Uterus (tissue), 4 donors: Measurements from ENCODE around the gene SLC30A7. TPM values are rescaled to one million over a fixed set of nuclear protein-coding genes. Genes with fewer than 3 reads are reported as not detected.
"Not testable (repeated sequence)": the region's sequence is repeated elsewhere in the genome, so short reads cannot be mapped to it uniquely, and the experiment has no call there.

Experiments
- DNase-seq, 2 donors: peaks; one replicate each; pipeline ENCODE4 v3.0.0-alpha.2; 2019 to 2020
- H3K27ac ChIP-seq, 2 donors: fragments of 200-600 bp; sonication (generic); 1 replicate in 1 of 2; 2 replicates in 1 of 2; pipeline ENCODE4 v1.5.1; 2016 to 2018
- H3K27me3 ChIP-seq, 2 donors: fragments of 200-600 bp; sonication (generic); one replicate each; pipeline ENCODE4 v1.5.1; 2018 to 2019; ENCODE audit warnings: control low read depth in 1 of 2
- H3K36me3 ChIP-seq, 2 donors: fragments of 200-600 bp; sonication (generic); one replicate each; pipeline ENCODE4 v1.5.1; 2019; ENCODE audit warnings: control low read depth in 1 of 2
- H3K4me1 ChIP-seq, 2 donors: fragments of 200-600 bp; sonication (generic); one replicate each; pipeline ENCODE4 v1.5.1; 2018 to 2019; ENCODE audit warnings: control low read depth in 1 of 2
- H3K4me3 ChIP-seq, 2 donors: fragments of 200-600 bp; sonication (generic); 1 replicate in 1 of 2; 2 replicates in 1 of 2; pipeline ENCODE4 v1.5.1; 2018 to 2019; ENCODE audit warnings: mild to moderate bottlenecking in 1 of 2
- H3K9me3 ChIP-seq, 2 donors: fragments of 200-600 bp; sonication (generic); one replicate each; pipeline ENCODE4 v1.5.1; 2019; ENCODE audit warnings: control low read depth in 1 of 2
- CTCF ChIP-seq, 4 experiments: fragments of 200-600 bp in 2 of 4; fragments of 450-650 bp in 2 of 4; sonication (generic) in 2 of 4; IDR thresholded peaks; one replicate each; pipeline ENCODE4 v1.5.1; 2016 to 2019; ENCODE audit warnings: antibody characterized with exemption in 4 of 4, mild to moderate bottlenecking in 2 of 4, moderate library complexity in 1 of 4
- POLR2A ChIP-seq, 2 donors: fragments of 450-650 bp; IDR thresholded peaks; one replicate each; pipeline ENCODE4 v1.6.1; 2016; ENCODE audit warnings: antibody characterized with exemption in 2 of 2, mild to moderate bottlenecking in 1 of 2, moderate library complexity in 1 of 2
- intact Hi-C: fragments of 100-400 bp; cut with DNase I; formaldehyde crosslinking; loops from one replicate; pipeline ENCODE4 v1.15.1; 2023; ENCODE audit warnings: low total_unique reads
- total RNA-seq, 4 donors: library from RNA; depleted of rRNA in 3 of 4; stranded (reverse); fragments of >200 nt in 3 of 4; gene quantifications; one replicate each; pipeline versions ENCODE4 v1.1.0 to v1.2.4, GENCODE V29; 2014 to 2023
- donor health status: DM: yes; HTN: yes; CAD: no.

The SLC30A7 gene
- total RNA-seq, 4 donors from 2014 or later: 15.1 to 53.0 (median 22.8) TPM

GRCh38 chr1:100879422-100879821 lies 16.5 kb upstream of the SLC30A7 start:
- Histone ChIP-seq H3K9me3 (no peaks in the 10 kb centered on the region), H3K4me3 (no peak overlapping the region), H3K27me3 (no peaks in the 10 kb centered on the region), H3K36me3 (no peaks in the 10 kb centered on the region), H3K27ac (no peak overlapping the region), H3K4me1 (no peaks in the 10 kb centered on the region)
- no peak for TF ChIP-seq POLR2A (IDR thresholded peaks at IDR 0.05)
- no peak for TF ChIP-seq CTCF (IDR thresholded peaks at IDR 0.05)
- intact Hi-C loops: no loop called here
- no peak for DNase-seq

- no peak for DNase-seq
- no peaks in the 10 kb centered on the region for H3K4me1 ChIP-seq
- H3K4me3 ChIP-seq: no peak overlapping the region
- H3K27ac ChIP-seq: no peak overlapping the region
- TF ChIP-seq POLR2A (IDR thresholded peaks at IDR 0.05) (no peak), CTCF (IDR thresholded peaks at IDR 0.05) (no peak)
- H3K9me3 ChIP-seq: no peaks in the 10 kb centered on the region
- intact Hi-C loops: no loop called here
- no peaks in the 10 kb centered on the region for H3K36me3 ChIP-seq
- H3K27me3 ChIP-seq: no peaks in the 10 kb centered on the region
These were observed 14.2 kb upstream of the SLC30A7 start for GRCh38 chr1:100881687-100882086.

- DNase-seq: no peak
- H3K9me3 ChIP-seq: no peaks in the 10 kb centered on the region
- no peak overlapping the region for H3K4me3 ChIP-seq
- H3K4me1 ChIP-seq: no peaks in the 10 kb centered on the region
- no peaks in the 10 kb centered on the region for H3K27me3 ChIP-seq
- intact Hi-C loops: no loop called here
- H3K36me3 ChIP-seq: no peaks in the 10 kb centered on the region
- H3K27ac ChIP-seq: no peak overlapping the region
- TF ChIP-seq POLR2A (IDR thresholded peaks at IDR 0.05): no peak
- TF ChIP-seq CTCF (IDR thresholded peaks at IDR 0.05): no peak
These were observed 13.2 kb upstream of the SLC30A7 start for GRCh38 chr1:100882698-100883097.

GRCh38 chr1:100883963-100884362 lies 11.9 kb upstream of the SLC30A7 start:
- Histone ChIP-seq H3K4me3 (no peak overlapping the region), H3K27ac (no peak overlapping the region), H3K27me3 (no peaks in the 10 kb centered on the region), H3K36me3 (no peaks in the 10 kb centered on the region), H3K4me1 (no peaks in the 10 kb centered on the region), H3K9me3 (no peaks in the 10 kb centered on the region)
- DNase-seq: no peak
- TF ChIP-seq POLR2A (IDR thresholded peaks at IDR 0.05) (no peak), CTCF (IDR thresholded peaks at IDR 0.05) (no peak)
- intact Hi-C loops: no loop called here

GRCh38 chr1:100889007-100889406 lies 6.9 kb upstream of the SLC30A7 start:
- H3K36me3 ChIP-seq, H3K4me3 ChIP-seq, DNase-seq, intact Hi-C loops, H3K4me1 ChIP-seq, H3K27ac ChIP-seq, H3K9me3 ChIP-seq, H3K27me3 ChIP-seq: not testable (repeated sequence)

- intact Hi-C loops, H3K4me1 ChIP-seq, H3K4me3 ChIP-seq, H3K27ac ChIP-seq, DNase-seq, H3K27me3 ChIP-seq, H3K9me3 ChIP-seq, H3K36me3 ChIP-seq: not testable (repeated sequence)
These were observed 5.9 kb upstream of the SLC30A7 start for GRCh38 chr1:100889869-100890482.
